ENCODE results near the gene SUSD1.

The SUSD1 gene

GRCh38 chr9:112038017-112038408, 137.1 kb downstream of the SUSD1 start:
- TF ChIP-seq ARNTL (CRISPR knock-in tag; IDR thresholded peaks at IDR 0.05; ENCODE audit: borderline replicate concordance, low read depth) (no peak), SNAI2 (CRISPR knock-in tag; IDR thresholded peaks at IDR 0.05) (no peak), BACH2 (CRISPR knock-in tag; IDR thresholded peaks at IDR 0.05; ENCODE audit: borderline replicate concordance) (no peak), OSR1 (CRISPR knock-in tag; IDR thresholded peaks at IDR 0.05) (no peak), TSHZ2 (CRISPR knock-in tag; IDR thresholded peaks at IDR 0.05) (no peak), RARB (CRISPR knock-in tag; IDR thresholded peaks at IDR 0.05) (no peak), ISL1 (CRISPR knock-in tag; IDR thresholded peaks at IDR 0.05) (no peak), ZFP3 (CRISPR knock-in tag; IDR thresholded peaks at IDR 0.05) (no peak), GLIS3 (CRISPR knock-in tag; IDR thresholded peaks at IDR 0.05) (no peak), ZC3H10 (CRISPR knock-in tag; IDR thresholded peaks at IDR 0.05) (no peak), PPARA (CRISPR knock-in tag; IDR thresholded peaks at IDR 0.05; ENCODE audit: borderline replicate concordance) (no peak), CSDC2 (CRISPR knock-in tag; IDR thresholded peaks at IDR 0.05) (no peak), ZNF8 (CRISPR knock-in tag; IDR thresholded peaks at IDR 0.05) (no peak)
- TF ChIP-seq, protein P1, sequence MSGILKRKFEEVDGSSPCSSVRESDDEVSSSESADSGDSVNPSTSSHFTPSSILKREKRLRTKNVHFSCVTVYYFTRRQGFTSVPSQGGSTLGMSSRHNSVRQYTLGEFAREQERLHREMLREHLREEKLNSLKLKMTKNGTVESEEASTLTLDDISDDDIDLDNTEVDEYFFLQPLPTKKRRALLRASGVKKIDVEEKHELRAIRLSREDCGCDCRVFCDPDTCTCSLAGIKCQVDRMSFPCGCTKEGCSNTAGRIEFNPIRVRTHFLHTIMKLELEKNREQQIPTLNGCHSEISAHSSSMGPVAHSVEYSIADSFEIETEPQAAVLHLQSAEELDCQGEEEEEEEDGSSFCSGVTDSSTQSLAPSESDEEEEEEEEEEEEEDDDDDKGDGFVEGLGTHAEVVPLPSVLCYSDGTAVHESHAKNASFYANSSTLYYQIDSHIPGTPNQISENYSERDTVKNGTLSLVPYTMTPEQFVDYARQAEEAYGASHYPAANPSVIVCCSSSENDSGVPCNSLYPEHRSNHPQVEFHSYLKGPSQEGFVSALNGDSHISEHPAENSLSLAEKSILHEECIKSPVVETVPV (CRISPR knock-in tag; IDR thresholded peaks at IDR 0.05) = no peak
- TF ChIP-seq, protein P2, sequence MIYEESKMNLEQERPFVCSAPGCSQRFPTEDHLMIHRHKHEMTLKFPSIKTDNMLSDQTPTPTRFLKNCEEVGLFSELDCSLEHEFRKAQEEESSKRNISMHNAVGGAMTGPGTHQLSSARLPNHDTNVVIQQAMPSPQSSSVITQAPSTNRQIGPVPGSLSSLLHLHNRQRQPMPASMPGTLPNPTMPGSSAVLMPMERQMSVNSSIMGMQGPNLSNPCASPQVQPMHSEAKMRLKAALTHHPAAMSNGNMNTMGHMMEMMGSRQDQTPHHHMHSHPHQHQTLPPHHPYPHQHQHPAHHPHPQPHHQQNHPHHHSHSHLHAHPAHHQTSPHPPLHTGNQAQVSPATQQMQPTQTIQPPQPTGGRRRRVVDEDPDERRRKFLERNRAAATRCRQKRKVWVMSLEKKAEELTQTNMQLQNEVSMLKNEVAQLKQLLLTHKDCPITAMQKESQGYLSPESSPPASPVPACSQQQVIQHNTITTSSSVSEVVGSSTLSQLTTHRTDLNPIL (CRISPR knock-in tag; IDR thresholded peaks at IDR 0.05; ENCODE audit: low read depth) = no peak
- no peak for ATAC-seq

GRCh38 chr9:112037281-112038016, 137.6 kb downstream of the SUSD1 start:
- ATAC-seq = peak; percentile 5; the same call in 2 of the 3 replicates
- no peak for TF ChIP-seq GLIS3 (CRISPR knock-in tag; IDR thresholded peaks at IDR 0.05)
- TF ChIP-seq ISL1 (CRISPR knock-in tag; IDR thresholded peaks at IDR 0.05) = peak; percentile 82
- no peak for TF ChIP-seq TOX (CRISPR knock-in tag; IDR thresholded peaks at IDR 0.05; ENCODE audit: borderline replicate concordance)
- TF ChIP-seq ZNF565 (CRISPR knock-in tag; conservative IDR thresholded peaks at IDR 0.05; ENCODE audit: low read depth) = no peak
- 0 out of 2 replicates have a peak, but pooled peaks have one; percentile 13 for TF ChIP-seq CSDC2 (CRISPR knock-in tag; IDR thresholded peaks at IDR 0.05)
- TF ChIP-seq, protein P3, sequence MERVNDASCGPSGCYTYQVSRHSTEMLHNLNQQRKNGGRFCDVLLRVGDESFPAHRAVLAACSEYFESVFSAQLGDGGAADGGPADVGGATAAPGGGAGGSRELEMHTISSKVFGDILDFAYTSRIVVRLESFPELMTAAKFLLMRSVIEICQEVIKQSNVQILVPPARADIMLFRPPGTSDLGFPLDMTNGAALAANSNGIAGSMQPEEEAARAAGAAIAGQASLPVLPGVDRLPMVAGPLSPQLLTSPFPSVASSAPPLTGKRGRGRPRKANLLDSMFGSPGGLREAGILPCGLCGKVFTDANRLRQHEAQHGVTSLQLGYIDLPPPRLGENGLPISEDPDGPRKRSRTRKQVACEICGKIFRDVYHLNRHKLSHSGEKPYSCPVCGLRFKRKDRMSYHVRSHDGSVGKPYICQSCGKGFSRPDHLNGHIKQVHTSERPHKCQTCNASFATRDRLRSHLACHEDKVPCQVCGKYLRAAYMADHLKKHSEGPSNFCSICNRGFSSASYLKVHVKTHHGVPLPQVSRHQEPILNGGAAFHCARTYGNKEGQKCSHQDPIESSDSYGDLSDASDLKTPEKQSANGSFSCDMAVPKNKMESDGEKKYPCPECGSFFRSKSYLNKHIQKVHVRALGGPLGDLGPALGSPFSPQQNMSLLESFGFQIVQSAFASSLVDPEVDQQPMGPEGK (CRISPR knock-in tag; IDR thresholded peaks at IDR 0.05; ENCODE audit: borderline replicate concordance) = no peak

DNA sequence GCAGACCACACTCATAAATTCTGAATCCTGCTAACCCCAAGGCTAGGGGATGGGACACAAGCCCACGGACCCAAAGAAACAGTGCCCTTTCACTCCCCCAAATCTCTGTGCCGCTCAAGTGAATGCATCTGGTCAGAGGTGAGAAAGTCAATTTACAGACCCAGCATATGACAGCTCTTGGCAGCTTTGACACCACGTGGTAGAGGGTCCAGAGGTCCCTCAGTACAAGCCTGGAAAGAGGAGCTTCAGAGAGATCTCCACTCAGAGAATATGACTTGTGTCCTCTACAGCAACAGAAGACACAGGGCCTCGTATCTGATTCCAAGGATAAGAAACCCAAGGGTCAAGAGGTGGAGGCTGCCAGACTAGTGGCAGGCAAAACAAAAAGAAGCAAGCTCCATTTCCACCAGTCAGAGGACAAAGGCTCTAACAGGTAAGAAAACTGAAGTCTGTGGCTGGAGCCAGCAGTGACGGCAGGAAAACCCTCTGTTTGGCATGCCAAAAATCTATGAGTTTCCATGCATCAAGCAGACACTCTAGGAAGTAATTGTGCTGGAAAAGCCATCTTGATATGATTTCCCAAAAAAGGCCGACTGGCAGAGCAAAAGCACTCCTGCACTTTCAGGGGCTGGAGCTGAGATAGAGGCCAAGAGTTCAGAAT, 139.8 kb downstream of the SUSD1 start:
- TF ChIP-seq ESRRG (CRISPR knock-in tag; IDR thresholded peaks at IDR 0.05) (no peak), SNAI2 (CRISPR knock-in tag; IDR thresholded peaks at IDR 0.05) (no peak), TCF4 (CRISPR knock-in tag; IDR thresholded peaks at IDR 0.05; ENCODE audit: borderline replicate concordance) (no peak), ISL1 (CRISPR knock-in tag; IDR thresholded peaks at IDR 0.05) (no peak), ZNF565 (CRISPR knock-in tag; conservative IDR thresholded peaks at IDR 0.05; ENCODE audit: low read depth) (no peak), ZFP3 (CRISPR knock-in tag; IDR thresholded peaks at IDR 0.05) (no peak), GLIS3 (CRISPR knock-in tag; IDR thresholded peaks at IDR 0.05) (no peak), ARNTL (CRISPR knock-in tag; IDR thresholded peaks at IDR 0.05; ENCODE audit: borderline replicate concordance, low read depth) (no peak)
- no peak for ATAC-seq
